Measurements from ENCODE around the gene ECM1.

The ECM1 gene

GRCh38 chr1:150498342-150498741, 9.6 kb upstream of the ECM1 start:
- DNase-seq (ENCODE audit: low read depth in 1 of 2, low spot score in 1 of 2) = no peak
- TF ChIP-seq CTCF (IDR thresholded peaks at IDR 0.05; ENCODE audit: insufficient read depth, low read length) (no peak), REST (IDR thresholded peaks at IDR 0.05; ENCODE audit: insufficient replicate concordance, low read depth) (no peak), SPI1 (IDR thresholded peaks at IDR 0.05; ENCODE audit: borderline replicate concordance, low read depth) (no peak)
- Histone ChIP-seq H3K27me3 (ENCODE audit: insufficient read depth, poor library complexity, severe bottlenecking) (no peaks in the 10 kb centered on the region), H3K4me3 (replicated peaks; ENCODE audit: insufficient read depth, low read length) (no peak overlapping the region), H3K27ac (replicated peaks) (no peak overlapping the region)

GRCh38 chr1:150505431-150505830, 2.5 kb upstream of the ECM1 start:
- Histone ChIP-seq H3K27ac (replicated peaks) (no peak overlapping the region), H3K4me3 (replicated peaks; ENCODE audit: insufficient read depth, low read length) (no peak overlapping the region), H3K27me3 (ENCODE audit: insufficient read depth, poor library complexity, severe bottlenecking) (no peaks in the 10 kb centered on the region)
- no peak for TF ChIP-seq REST (IDR thresholded peaks at IDR 0.05; ENCODE audit: insufficient replicate concordance, low read depth)
- no peak for TF ChIP-seq CTCF (IDR thresholded peaks at IDR 0.05; ENCODE audit: insufficient read depth, low read length)
- TF ChIP-seq POLR2AphosphoS5 (IDR thresholded peaks at IDR 0.05; ENCODE audit: low read depth) = no peak
- TF ChIP-seq GABPA (IDR thresholded peaks at IDR 0.05; ENCODE audit: low read depth) = no peak
- TF ChIP-seq SPI1 (IDR thresholded peaks at IDR 0.05; ENCODE audit: borderline replicate concordance, low read depth) = no peak
- DNase-seq (ENCODE audit: low read depth in 1 of 2, low spot score in 1 of 2) = no peak

GRCh38 chr1:150508982-150509381, 1.1 kb downstream of the ECM1 start:
- H3K4me3 ChIP-seq (replicated peaks; ENCODE audit: insufficient read depth, low read length) = no peak overlapping the region
- H3K27me3 ChIP-seq (ENCODE audit: insufficient read depth, poor library complexity, severe bottlenecking) = no peaks in the 10 kb centered on the region
- TF ChIP-seq REST (IDR thresholded peaks at IDR 0.05; ENCODE audit: insufficient replicate concordance, low read depth) (no peak), GABPA (IDR thresholded peaks at IDR 0.05; ENCODE audit: low read depth) (no peak), SPI1 (IDR thresholded peaks at IDR 0.05; ENCODE audit: borderline replicate concordance, low read depth) (no peak), CTCF (IDR thresholded peaks at IDR 0.05; ENCODE audit: insufficient read depth, low read length) (no peak), POLR2AphosphoS5 (IDR thresholded peaks at IDR 0.05; ENCODE audit: low read depth) (no peak)
- no peak overlapping the region for H3K27ac ChIP-seq (replicated peaks)
- DNase-seq (ENCODE audit: low read depth in 1 of 2, low spot score in 1 of 2) = no peak
